GM20431 (cell line): ENCODE results near the gene MEP1A.
"Not testable (repeated sequence)": the region's sequence is repeated elsewhere in the genome, so short reads cannot be mapped to it uniquely, and the experiment has no call there.

ENCODE experiments used
- in situ Hi-C: fragments of 300-500 bp; cut with MseI, MboI; formaldehyde crosslinking; loops from one replicate; pipeline ENCODE4 v1.15.0; 2020; ENCODE audit warnings: low sequenced_read_pairs; ENCODE audit not compliant: unreplicated experiment

The MEP1A gene

DNA sequence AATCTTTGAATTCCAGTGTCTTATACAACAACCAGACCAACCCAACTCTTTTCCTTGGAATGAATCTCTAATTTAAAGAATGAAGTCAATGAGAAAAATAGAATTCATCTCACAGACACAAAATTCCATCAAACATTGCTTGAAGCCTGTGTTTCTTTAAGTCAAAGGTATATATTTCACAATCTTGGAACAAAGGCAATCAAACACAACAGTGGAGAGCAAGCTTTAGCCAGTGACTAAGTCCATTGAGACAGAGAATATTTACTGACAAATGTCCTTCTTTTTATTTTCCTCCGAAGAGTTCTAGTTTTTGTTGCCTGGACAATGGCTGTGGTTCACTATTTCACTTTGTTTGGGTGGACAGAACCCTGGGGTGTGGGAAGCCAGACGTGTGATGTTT lies 35.8 kb downstream of the MEP1A start:
- in situ Hi-C loops = no loop called here

DNA sequence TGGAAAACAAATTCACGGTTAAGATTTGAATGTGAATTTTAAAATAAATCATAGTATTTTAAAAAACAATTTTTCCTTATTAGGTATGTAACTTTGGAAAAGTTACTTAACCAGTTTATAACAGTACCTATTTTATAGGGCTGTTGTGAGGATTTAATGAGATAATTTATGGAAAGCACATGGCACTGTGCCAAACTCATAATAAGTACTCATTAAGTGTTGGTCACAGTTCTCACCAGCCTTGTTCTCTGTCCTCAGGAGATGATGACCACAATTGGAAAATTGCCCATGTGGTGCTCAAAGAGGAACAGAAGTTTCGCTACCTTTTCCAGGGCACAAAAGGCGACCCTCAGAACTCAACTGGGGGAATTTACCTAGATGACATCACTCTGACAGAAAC lies 39.6 kb downstream of the MEP1A start:
- in situ Hi-C loops = no loop called here

DNA sequence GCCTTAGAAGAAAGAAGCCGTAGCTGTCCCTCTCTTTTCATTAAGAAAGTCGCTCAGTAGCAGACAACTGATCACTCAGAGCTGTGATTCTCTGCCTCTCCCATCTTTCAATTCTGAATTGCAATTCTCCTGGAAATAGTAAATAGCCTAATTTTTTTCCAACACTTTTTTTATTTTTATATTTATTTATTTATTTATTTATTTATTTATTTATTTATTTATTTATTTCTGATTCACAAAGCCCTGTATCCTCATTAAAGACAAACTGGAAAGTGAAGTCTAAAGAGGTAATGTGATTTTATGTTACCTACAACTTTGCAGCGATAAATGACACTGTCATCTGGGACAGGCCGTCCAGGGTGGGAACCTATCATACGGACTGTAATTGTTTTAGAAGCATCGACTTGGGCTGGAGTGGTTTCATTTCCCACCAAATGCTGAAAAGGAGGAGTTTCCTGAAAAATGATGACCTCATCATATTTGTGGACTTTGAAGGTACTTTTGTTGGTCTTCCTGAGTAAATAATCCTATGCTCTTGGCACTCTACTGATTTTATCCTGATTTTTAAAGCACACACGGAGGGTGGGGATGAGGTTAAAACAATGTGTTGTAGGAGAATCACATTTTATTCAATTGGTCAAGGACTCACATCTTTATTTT lies 41.2 kb downstream of the MEP1A start:
- in situ Hi-C loops = not testable (repeated sequence)

DNA sequence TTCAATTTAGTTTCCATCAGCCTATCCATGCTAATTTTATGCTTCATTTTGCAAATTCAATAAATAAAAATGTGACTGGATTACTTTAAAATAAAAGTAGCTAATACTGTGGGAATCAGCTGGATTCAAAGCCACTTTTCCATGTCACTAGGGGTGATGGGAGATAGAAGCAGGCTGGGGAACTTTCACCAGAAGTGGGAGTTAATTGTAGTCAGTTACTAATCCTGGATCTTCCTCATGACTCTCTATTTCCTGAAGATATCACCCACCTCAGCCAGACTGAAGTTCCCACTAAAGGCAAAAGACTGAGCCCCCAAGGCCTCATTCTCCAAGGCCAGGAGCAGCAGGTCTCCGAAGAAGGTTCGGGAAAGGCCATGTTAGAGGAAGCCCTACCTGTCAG lies 41.8 kb downstream of the MEP1A start:
- in situ Hi-C loops = not testable (repeated sequence)

DNA sequence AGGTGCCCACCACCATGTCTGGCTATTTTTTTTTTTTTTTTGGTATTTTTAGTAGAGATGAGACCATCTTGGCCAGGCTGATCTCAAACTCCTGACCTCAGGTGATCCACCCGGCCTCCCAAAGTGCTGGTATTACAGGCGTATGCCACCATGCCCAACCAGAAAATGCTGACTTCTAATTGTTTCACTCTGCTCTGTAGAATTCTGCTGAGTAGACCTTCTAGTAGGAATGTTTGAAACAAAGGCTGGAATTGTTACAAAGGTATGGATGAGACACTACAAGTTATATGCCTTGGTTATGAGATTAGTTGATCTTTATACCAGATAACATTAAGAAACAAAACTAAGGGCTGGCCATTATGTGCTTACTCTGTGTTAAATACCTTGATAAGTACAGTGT lies 44.8 kb downstream of the MEP1A start:
- in situ Hi-C loops = no loop called here

DNA sequence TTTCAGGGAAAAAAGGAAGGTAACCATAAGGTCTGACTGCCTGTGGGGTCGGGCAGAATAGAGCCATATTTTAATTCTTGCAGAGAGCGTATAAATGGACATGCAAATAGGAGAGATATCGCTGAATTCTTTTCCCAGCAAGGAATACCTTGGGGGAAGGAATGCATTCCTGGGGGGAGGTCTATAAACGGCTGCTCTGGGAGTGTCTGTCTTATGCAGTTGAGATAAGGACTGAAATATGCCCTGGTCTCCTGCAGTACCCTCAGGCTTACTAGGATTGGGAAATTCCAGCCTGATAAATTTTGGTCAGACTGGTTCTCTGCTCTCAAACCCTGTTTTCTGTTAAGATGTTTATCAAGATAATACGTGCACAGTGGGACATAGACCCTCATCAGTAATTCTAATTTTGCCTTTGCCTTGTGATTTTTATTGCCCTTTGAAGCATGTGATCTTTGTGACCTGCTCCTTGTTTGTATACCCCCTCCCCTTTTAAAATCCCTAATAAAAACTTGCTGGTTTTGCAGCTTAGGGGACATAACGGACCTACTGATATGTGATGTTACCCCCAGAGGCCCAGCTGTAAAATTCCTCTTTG lies 49.2 kb downstream of the MEP1A start:
- in situ Hi-C loops = not testable (repeated sequence)

DNA sequence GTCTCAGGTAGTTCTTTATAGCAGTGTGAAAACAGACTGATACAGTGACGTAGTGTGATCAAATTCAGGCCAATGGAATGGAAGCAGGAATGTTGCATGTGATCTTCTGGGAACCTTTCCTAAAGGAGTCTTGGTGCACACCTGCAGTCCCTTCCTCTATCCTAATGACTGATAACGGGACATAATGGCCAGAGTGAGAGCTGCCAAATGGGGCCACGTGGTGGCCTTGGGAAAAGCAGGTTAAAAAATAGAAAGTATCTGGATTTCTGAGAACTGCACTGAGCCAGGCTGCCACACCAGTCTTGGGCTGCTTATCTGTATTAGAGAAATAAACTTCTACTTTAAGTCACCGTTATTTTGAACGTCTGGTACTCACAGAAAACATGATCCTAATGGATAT lies 51.9 kb downstream of the MEP1A start:
- in situ Hi-C loops = no loop called here

DNA sequence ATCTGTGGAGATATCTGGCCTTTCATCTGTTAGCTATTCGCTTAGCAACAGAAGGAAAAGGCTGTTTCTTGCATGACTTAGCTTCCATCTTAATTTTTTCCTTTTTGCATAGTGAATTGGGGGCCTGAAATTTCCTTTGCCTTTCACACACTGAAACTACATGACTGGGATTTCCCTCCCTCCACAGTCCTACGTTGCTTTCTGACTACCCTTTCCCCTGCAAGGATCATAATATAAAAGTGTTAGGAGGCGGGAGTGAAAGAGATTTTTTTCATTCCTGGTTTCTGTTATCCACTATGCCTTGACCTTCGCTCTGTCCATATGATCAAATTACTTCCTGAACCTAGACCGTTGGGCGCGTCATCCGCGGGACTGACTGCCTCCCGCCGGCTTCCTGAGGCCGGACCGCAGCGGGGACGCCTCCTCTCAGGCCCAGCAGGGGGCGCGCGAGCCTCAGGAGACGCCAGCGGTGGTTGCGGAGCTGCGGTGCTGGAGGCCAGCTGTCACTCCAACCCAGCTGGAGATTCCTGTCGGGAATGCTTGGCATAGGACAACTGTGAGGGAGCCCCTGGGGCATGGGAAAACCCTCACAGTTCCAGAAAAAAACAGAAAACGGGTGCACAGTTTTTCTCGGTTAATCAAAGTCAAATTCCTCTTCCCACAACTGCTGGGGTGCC lies 55.6 kb downstream of the MEP1A start:
- in situ Hi-C loops = no loop called here

DNA sequence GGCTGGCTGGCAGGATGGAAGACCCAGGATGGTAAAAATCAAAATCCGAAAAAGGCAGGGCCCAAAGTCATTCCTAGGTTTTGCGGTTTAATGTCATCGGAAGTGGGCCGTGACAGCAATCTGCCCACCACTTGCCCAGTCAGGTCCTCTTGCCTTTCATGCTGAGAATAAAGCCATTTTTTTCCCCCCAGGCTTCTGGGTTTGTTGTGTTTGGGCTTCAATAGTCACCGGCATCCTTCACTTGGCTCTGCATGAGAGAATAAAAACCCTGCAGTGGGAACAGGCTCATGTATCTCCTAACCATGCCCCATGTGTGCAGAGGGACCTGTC lies 56.1 kb downstream of the MEP1A start:
- in situ Hi-C loops = no loop called here

DNA sequence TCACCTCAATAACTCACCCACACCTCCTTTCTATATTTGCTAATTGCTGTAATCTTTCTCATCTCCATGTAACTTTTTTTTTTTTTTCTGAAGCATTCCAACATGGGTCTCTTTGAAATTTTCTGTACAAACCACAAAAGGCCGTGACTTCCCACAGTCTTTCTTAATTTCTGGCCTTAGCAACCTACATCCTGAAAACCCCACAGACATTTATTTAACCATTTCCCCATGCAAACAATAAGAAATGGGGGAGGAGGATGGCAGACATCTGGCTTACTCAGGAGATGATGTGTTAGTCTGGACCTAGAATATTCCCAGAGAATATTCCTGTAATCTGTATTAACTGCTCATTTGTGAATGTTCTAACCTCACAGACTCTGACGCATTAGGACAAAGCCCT lies 57.6 kb downstream of the MEP1A start:
- in situ Hi-C loops = loop anchor here (25.0 kb wide), 1 partner anchor 187 kb away; the partner anchor contains the start of gene ADGRF1

DNA sequence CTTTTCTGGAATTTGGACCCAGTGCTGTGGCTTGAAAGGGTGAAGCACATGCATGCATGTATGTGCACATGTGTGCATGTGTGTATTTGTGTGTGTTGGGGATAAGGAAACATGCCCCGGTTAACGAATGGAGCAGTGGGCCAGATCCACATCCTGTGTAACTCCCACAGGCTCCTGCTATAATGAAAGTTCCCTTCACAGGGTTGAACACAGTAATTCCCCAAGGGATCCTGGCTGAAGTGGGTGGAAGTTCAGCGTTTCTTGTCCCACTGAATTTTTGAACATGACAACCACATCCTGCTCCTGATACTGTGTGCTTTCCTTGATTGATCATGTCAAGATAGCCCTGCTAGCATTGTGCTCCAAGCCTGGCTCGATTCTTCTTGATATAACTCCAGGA lies 58.4 kb downstream of the MEP1A start:
- in situ Hi-C loops = loop anchor here (25.0 kb wide), 1 partner anchor 186 kb away; the partner anchor contains the start of gene ADGRF1

DNA sequence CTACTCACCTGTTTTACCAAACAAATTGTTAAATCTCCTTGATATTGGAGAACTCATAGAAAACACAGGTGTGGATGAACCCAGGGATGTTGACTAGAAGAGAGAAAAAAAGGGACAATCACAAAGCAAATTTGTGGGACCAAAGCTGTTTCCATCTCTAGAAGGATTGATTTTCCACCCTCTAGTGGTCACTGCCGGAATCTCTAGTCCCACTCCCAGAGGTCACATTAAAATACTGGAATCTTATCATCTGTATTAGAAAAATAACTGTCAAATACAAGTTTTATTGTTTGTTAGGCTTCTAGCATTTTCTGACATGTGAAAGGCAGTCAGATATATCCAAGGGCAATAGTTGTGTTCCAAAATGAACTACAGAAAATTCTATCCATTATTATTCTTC lies 62.8 kb downstream of the MEP1A start:
- in situ Hi-C loops = loop anchor here (25.0 kb wide), 1 partner anchor 181 kb away; the partner anchor contains the start of gene ADGRF1

DNA sequence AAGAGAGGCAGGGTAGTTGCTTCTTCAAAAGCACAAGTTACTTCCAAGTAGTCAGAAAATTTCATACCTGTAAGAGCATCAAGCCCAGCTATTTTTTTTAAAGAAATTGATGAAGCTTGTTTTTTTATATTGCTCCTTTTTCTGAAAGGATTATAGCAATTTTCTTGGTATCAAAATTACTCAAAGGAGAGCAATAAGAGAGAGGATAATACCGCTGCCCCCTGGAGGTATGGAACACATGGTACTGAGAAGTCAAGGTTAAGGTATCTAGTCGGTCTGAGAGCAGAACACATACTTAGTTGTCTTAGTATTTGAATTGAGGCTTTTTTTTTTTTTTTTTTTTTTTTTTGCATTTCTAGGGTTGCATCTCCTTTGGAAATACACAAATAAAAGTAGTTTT lies 69.2 kb downstream of the MEP1A start:
- in situ Hi-C loops = loop anchor here (25.0 kb wide), 1 partner anchor 175 kb away; the partner anchor contains the start of gene ADGRF1

DNA sequence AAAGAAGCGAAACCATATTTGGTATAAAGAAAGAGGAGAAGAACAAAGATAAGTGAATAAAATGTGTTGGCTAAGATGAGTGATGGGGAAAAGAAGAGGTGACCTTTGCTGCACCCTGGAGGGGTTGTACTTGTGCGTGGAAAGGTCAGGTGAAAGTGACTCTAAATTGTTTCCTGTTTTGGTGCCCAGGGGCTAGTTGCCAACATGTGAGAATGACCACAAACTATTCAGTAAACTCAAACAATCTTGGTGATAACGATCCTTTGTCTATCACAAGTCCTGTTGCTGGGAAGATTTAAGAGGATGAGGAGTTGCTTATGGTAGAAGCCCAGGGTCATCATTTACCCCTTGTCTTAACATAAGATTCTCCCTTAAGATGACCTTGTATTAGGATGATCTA lies 70.6 kb downstream of the MEP1A start:
- in situ Hi-C loops = loop anchor here (25.0 kb wide), 1 partner anchor 174 kb away; the partner anchor contains the start of gene ADGRF1

DNA sequence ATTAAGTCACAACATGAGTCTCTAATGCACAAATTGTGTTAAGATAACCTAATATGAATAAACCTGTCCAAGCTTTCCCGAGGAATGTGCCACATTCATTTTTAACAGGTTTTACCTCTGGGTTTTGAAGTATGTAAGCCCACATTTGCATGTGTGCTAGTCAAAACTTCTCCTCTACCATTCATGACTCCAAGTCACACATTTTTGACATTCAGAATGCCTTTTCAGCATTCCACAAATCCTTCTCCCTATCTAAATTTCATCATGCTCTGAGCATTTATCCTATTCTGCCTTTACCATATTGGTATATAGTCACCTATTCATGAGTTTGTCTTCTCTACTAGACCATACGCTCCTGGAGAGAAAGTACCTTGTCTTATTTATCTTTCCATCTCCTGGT lies 72.0 kb downstream of the MEP1A start:
- in situ Hi-C loops = loop anchor here (25.0 kb wide), 1 partner anchor 172 kb away; the partner anchor contains the start of gene ADGRF1

DNA sequence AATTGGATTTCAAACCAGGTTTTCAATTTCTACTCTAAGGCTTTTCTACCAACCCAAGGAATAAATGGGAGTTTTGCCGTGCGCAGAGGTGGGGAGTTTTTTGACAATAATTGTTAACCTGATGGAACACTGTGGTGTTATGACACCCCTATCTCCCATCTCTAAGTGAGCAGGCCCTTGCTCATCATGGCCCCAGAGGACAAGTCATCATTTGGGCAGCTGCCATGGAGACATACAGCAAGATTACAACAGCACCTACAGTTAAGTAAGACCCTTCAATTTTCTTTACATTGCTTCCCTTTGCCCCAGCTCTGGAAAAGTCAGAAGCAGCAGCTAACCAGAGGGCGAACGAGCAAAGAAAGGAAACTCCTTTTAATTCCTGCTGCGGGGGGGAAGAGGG lies 74.2 kb downstream of the MEP1A start:
- in situ Hi-C loops = loop anchor here (25.0 kb wide), 1 partner anchor 170 kb away; the partner anchor contains the start of gene ADGRF1

DNA sequence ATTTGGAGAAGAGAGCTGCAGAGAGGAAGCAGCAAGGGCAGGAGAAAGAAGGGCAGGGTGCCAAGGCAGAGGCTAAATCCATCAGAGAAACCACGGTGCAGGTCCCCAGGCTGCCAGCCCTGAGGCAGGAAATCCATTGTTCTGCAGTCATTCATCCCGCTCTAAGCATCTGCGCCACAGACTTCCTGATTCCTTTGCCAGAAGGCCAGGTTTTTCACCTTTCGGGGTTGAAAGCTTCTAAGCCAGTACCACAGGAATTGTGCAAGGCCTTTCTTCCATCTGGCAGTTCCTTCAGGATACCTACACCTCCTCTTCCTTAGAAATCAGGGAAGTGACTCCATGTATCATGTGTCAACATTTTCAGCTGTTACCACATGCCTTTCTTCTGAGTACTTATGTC lies 82.9 kb downstream of the MEP1A start:
- in situ Hi-C loops = no loop called here

DNA sequence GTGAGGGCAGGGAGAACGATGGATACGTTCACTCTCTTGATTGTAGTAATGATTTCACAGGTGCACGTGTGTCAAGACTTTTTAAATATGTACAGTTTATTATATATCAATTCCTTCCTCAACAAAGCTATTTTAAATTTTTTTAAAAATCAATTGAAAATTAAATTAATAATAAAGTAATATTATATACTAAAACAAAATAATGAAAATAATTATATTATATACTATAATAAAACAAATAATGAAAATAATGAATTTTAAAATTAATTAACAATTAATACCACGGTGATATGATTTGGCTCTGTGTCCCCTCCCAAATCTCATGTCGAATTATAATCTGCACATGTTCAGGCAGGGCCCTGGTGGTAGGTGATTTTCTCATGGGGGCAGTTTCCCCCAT lies 85.8 kb downstream of the MEP1A start:
- in situ Hi-C loops = no loop called here

DNA sequence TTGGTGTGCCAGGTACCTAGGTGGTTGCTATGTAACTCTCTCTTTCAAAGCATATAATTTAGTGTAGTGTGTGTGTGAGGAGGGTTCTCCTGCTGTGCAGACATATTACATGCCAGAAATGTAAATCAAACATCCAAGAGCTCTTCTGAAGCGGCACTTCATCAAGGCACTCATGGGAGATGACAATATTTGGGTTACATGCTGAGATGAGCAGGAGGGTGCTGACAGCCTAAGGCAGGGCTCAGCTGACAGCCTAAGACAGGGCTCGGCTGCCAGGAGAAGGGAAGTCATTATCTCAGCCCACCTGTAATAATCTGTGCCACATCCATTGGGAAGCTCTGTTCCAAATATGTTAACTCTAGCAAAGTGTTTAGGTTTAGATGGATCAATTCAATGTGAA lies 89.5 kb downstream of the MEP1A start:
- in situ Hi-C loops = no loop called here

DNA sequence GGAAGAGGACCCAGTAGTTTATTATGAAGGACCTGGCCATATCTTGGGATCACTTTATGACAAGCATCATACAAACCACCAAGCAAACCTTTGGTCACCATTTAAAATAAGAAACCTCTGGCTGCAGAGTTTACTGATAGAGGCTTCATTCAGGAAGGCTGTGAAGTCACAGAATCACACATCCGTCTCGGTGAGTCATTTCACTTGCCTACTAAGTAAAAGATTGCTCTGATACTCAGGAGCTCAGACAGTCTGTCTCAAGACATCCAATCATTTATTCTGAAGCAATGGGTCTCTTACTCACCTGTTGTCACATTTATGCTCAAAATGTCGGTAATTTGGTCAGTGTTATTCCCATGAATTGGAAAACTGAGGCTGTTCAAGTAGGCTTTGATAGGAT lies 94.8 kb downstream of the MEP1A start:
- in situ Hi-C loops = no loop called here

DNA sequence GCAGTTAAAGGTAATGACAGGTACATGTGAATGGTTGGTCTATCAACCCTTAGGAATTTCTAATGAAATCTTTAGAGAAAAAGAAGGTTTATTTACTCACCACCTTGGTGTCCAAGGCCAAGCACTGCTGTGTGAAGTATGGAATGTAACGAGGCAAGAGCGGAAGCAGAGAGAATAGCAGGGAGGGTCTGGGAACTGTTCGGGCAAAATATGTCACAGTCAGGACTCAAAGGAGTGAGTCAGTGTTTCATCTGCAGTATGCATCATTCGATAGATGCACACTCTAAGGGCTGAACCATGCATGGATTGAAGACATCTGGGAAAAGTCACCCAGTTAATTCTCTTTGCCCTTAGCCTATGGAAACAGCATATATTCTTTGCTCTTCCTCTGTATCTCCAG lies 95.4 kb downstream of the MEP1A start:
- in situ Hi-C loops = no loop called here
